Panc1 (cell line): ENCODE measurements around the gene C14orf132. TPM values are rescaled to one million over a fixed set of nuclear protein-coding genes. Genes with fewer than 3 reads are reported as not detected.

Experiments used
- ATAC-seq: fragments of 200-7000 bp; cut with Tn5 transposase; 2 replicates; pipeline ENCODE4 v1.9.1; 2020; ENCODE audit warnings: mild to moderate bottlenecking, moderate library complexity
- BruUV-seq: library from RNA; stranded (reverse); fragments of 400-500 nt; replicated peaks from 2 replicates; lab custom pipeline; 2021; lab: Mats Ljungman, UMichigan
- CTCF ChIA-PET: fragments of 300-600 bp; sonication (Branson Sonifier 250); formaldehyde crosslinking; loops from one replicate; lab custom pipeline; 2022; ENCODE audit warnings: antibody characterized with exemption; lab: Charles Lee
- POLR2A ChIA-PET: fragments of 300-600 bp; sonication (Branson Sonifier 250); formaldehyde crosslinking; loops from one replicate; lab custom pipeline; 2022; ENCODE audit warnings: antibody characterized with exemption; lab: Charles Lee
- DNase-seq: peaks from one replicate; pipeline ENCODE4 v3.0.0-alpha.2; 2010; ENCODE audit warnings: low read depth, low spot score
- H3K27ac ChIP-seq: 2 replicates; pipeline ENCODE4 v1.5.1; 2011; ENCODE audit warnings: mild to moderate bottlenecking, low read length, inconsistent platforms
- H3K27me3 ChIP-seq: fragments of 200-500 bp; sonication (Bioruptor generic); 2 replicates; pipeline ENCODE4 v1.6.0; 2014; ENCODE audit warnings: low read length, inconsistent platforms; ENCODE audit not compliant: control insufficient read depth, insufficient read depth
- H3K36me3 ChIP-seq: fragments of 200-500 bp; sonication (Bioruptor generic); 2 replicates; pipeline ENCODE4 v1.5.1; 2014; ENCODE audit warnings: inconsistent platforms, mild to moderate bottlenecking, low read length, moderate library complexity; ENCODE audit not compliant: control insufficient read depth, insufficient read depth
- H3K4me1 ChIP-seq: 2 replicates; pipeline ENCODE4 v1.5.1; 2011; ENCODE audit warnings: inconsistent platforms, mild to moderate bottlenecking, low read length, moderate library complexity; ENCODE audit not compliant: control insufficient read depth, insufficient read depth
- H3K4me3 ChIP-seq, 2 experiments: 2 replicates each; pipeline ENCODE4 v1.5.1; 2011 to 2012; ENCODE audit warnings: low read depth in 2 of 2, low read length in 2 of 2, mild to moderate bottlenecking in 2 of 2, inconsistent platforms in 1 of 2, moderate library complexity in 1 of 2
- H3K9me3 ChIP-seq: fragments of 200-500 bp; sonication (Bioruptor generic); 2 replicates; pipeline ENCODE4 v1.5.1; 2014; ENCODE audit warnings: low read depth, mild to moderate bottlenecking, inconsistent platforms, low read length, moderate library complexity; ENCODE audit not compliant: control insufficient read depth, insufficient read depth
- POLR2AphosphoS5 ChIP-seq: IDR thresholded peaks from 2 replicates; pipeline ENCODE4 v1.6.1; 2012; ENCODE audit warnings: mild to moderate bottlenecking, low read depth, low read length, moderate library complexity
- SIN3A ChIP-seq: IDR thresholded peaks from 2 replicates; pipeline ENCODE4 v1.6.1; 2012; ENCODE audit warnings: low read depth, mild to moderate bottlenecking, low read length, moderate library complexity, borderline replicate concordance; ENCODE audit not compliant: insufficient read depth
- TCF7L2 ChIP-seq: IDR thresholded peaks from 2 replicates; pipeline ENCODE4 v1.6.1; 2011; ENCODE audit warnings: mild to moderate bottlenecking, low read depth, low read length, inconsistent platforms
- in situ Hi-C: cut with HindIII; loops from 2 replicates; pipeline ENCODE4 v1.10.0; 2016; ENCODE audit warnings: low sequenced_read_pairs, low pct_unique_long_range_greater_than_20kb
- intact Hi-C: fragments of 100-400 bp; cut with micrococcal nuclease; formaldehyde crosslinking; loops from one replicate; pipeline ENCODE4 v1.10.0; 2022; ENCODE audit not compliant: unreplicated experiment
- total RNA-seq: library from RNA; stranded (reverse); gene quantifications from one replicate; pipeline ENCODE4 v1.2.1, GENCODE V29; 2021; ENCODE audit not compliant: unreplicated experiment
- TF ChIP-seq, protein P1 (sequence below): fragments of 450-650 bp; IDR thresholded peaks from 2 replicates; pipeline ENCODE4 v1.5.1; 2017; ENCODE audit warnings: mild to moderate bottlenecking
- TF ChIP-seq, protein P2 (sequence below), 2 experiments: IDR thresholded peaks; 2 replicates each; pipeline ENCODE4 v1.6.1; 2011 to 2012; ENCODE audit warnings: low read depth in 2 of 2, control low read depth in 1 of 2, low read length in 1 of 2, mild to moderate bottlenecking in 1 of 2, moderate library complexity in 1 of 2; ENCODE audit not compliant: insufficient read depth in 1 of 2

Gene C14orf132
- total RNA-seq, 1 experiment from 2014 or later = 23.0 TPM

- TF ChIP-seq TCF7L2 = no peak
- TF ChIP-seq, protein P1, sequence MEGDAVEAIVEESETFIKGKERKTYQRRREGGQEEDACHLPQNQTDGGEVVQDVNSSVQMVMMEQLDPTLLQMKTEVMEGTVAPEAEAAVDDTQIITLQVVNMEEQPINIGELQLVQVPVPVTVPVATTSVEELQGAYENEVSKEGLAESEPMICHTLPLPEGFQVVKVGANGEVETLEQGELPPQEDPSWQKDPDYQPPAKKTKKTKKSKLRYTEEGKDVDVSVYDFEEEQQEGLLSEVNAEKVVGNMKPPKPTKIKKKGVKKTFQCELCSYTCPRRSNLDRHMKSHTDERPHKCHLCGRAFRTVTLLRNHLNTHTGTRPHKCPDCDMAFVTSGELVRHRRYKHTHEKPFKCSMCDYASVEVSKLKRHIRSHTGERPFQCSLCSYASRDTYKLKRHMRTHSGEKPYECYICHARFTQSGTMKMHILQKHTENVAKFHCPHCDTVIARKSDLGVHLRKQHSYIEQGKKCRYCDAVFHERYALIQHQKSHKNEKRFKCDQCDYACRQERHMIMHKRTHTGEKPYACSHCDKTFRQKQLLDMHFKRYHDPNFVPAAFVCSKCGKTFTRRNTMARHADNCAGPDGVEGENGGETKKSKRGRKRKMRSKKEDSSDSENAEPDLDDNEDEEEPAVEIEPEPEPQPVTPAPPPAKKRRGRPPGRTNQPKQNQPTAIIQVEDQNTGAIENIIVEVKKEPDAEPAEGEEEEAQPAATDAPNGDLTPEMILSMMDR = no peak
- no peak for TF ChIP-seq SIN3A
- no peak for TF ChIP-seq POLR2AphosphoS5
- no peak for ATAC-seq
- Histone ChIP-seq H3K9me3 (no peaks in the 10 kb centered on the region), H3K4me3 (no peak overlapping the region), H3K4me1 (no peaks in the 10 kb centered on the region), H3K27ac (no peak overlapping the region), H3K36me3 (no peaks in the 10 kb centered on the region), H3K27me3 (no peaks in the 10 kb centered on the region)
- CTCF ChIA-PET = no interaction called here
- no TSS peak for BruUV-seq
- intact Hi-C loops (no loop called here), in situ Hi-C loops (no loop called here)
- DNase-seq = no peak
- POLR2A ChIA-PET = no interaction called here
Observed at GRCh38 chr14:96138241-96138640, 99.1 kb downstream of the C14orf132 start.

GRCh38 chr14:96139169-96139568, 100.0 kb downstream of the C14orf132 start:
- TF ChIP-seq POLR2AphosphoS5 (no peak), SIN3A (no peak), TCF7L2 (no peak)
- TF ChIP-seq, protein P2, sequence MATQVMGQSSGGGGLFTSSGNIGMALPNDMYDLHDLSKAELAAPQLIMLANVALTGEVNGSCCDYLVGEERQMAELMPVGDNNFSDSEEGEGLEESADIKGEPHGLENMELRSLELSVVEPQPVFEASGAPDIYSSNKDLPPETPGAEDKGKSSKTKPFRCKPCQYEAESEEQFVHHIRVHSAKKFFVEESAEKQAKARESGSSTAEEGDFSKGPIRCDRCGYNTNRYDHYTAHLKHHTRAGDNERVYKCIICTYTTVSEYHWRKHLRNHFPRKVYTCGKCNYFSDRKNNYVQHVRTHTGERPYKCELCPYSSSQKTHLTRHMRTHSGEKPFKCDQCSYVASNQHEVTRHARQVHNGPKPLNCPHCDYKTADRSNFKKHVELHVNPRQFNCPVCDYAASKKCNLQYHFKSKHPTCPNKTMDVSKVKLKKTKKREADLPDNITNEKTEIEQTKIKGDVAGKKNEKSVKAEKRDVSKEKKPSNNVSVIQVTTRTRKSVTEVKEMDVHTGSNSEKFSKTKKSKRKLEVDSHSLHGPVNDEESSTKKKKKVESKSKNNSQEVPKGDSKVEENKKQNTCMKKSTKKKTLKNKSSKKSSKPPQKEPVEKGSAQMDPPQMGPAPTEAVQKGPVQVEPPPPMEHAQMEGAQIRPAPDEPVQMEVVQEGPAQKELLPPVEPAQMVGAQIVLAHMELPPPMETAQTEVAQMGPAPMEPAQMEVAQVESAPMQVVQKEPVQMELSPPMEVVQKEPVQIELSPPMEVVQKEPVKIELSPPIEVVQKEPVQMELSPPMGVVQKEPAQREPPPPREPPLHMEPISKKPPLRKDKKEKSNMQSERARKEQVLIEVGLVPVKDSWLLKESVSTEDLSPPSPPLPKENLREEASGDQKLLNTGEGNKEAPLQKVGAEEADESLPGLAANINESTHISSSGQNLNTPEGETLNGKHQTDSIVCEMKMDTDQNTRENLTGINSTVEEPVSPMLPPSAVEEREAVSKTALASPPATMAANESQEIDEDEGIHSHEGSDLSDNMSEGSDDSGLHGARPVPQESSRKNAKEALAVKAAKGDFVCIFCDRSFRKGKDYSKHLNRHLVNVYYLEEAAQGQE (IDR thresholded peaks at IDR 0.05; ENCODE audit: insufficient read depth in 1 of 2, low read depth in 2 of 2, low read length in 1 of 2) = no peak
- TF ChIP-seq, protein P1 = no peak
- in situ Hi-C loops (no loop called here), intact Hi-C loops (no loop called here)
- Histone ChIP-seq H3K36me3 (no peaks in the 10 kb centered on the region), H3K9me3 (no peaks in the 10 kb centered on the region), H3K4me3 (no peak overlapping the region), H3K4me1 (no peaks in the 10 kb centered on the region), H3K27me3 (no peaks in the 10 kb centered on the region), H3K27ac (no peak overlapping the region)
- POLR2A ChIA-PET = no interaction called here
- CTCF ChIA-PET = no interaction called here
- no peak for DNase-seq
- no peak for ATAC-seq
- BruUV-seq = no TSS peak
